Ureter (tissue), 1 donor: ENCODE measurements around the gene RARS2. TPM values are rescaled to one million over a fixed set of nuclear protein-coding genes. Genes with fewer than 3 reads are reported as not detected.
"Not testable (repeated sequence)": the region's sequence is repeated elsewhere in the genome, so short reads cannot be mapped to it uniquely, and the experiment has no call there.

Experiments
- DNase-seq: peaks from one replicate; pipeline ENCODE4 v3.0.0-alpha.2; 2020; ENCODE audit warnings: low spot score
- total RNA-seq: library from RNA; stranded (reverse); gene quantifications from one replicate; pipeline ENCODE4 v1.2.4, GENCODE V29; 2023
- donor health status: DM: yes; HTN: yes; CAD: no.

RARS2 gene
- total RNA-seq, 1 donor from 2014 or later: 46.5 TPM

- no peak for DNase-seq
Observed at GRCh38 chr6:87501809-87502572, 87.8 kb downstream of the RARS2 start.

- DNase-seq: no peak
Observed at GRCh38 chr6:87498048-87498447, 91.7 kb downstream of the RARS2 start.

GRCh38 chr6:87494761-87495422 is 94.9 kb downstream of the RARS2 start:
- no peak for DNase-seq

GRCh38 chr6:87489326-87489725 is 100.5 kb downstream of the RARS2 start:
- DNase-seq: not testable (repeated sequence)

- DNase-seq: no peak
Observed at GRCh38 chr6:87487555-87487954, 102.2 kb downstream of the RARS2 start.

- no peak for DNase-seq
Observed at GRCh38 chr6:87484491-87484890, 105.3 kb downstream of the RARS2 start.

- DNase-seq: no peak
Observed at GRCh38 chr6:87483929-87484328, 105.9 kb downstream of the RARS2 start.

- no peak for DNase-seq
Observed at GRCh38 chr6:87482366-87482765, 107.4 kb downstream of the RARS2 start.

- no peak for DNase-seq
Observed at GRCh38 chr6:87481931-87482330, 107.9 kb downstream of the RARS2 start.

GRCh38 chr6:87473419-87473903 is 116.3 kb downstream of the RARS2 start:
- DNase-seq: no peak

GRCh38 chr6:87472525-87473418 is 117.0 kb downstream of the RARS2 start, which contains the start of gene SLC35A1:
TSS of gene SLC35A1 (plus strand) at chr6:87472974. CDS start at chr6:87473004, 30 bp downstream.
- DNase-seq: peak; percentile 88

GRCh38 chr6:87465051-87465450 is 124.7 kb downstream of the RARS2 start:
- DNase-seq: no peak

Other genes with a start within 250 kb of the RARS2 start
- gene C6orf163, start 245.2 kb downstream of the RARS2 start, total RNA-seq: 7.7 TPM
- 1.3 TPM for gene CFAP206, start 182.0 kb downstream of the RARS2 start, total RNA-seq
- 35.3 TPM for gene SLC35A1, start 117.0 kb downstream of the RARS2 start, total RNA-seq
- 34.9 TPM for gene ORC3, start 148 bp upstream of the RARS2 start, total RNA-seq
- 38.5 TPM for gene AKIRIN2, start 112.2 kb upstream of the RARS2 start, total RNA-seq